ENCODE measurements around the gene FBXL20.
"Not testable (repeated sequence)": the region's sequence is repeated elsewhere in the genome, so short reads cannot be mapped to it uniquely, and the experiment has no call there.

The FBXL20 gene

GRCh38 chr17:39401412-39402243 is at the start of gene FBXL20:
FBXL20 (minus strand) TSS chr17:39401626; CDS start chr17:39401402, 224 bp downstream.
- H3K4me3 Mint-ChIP-seq: peak within 1 kb of the TSS; percentile 98 to 100 (median 99)
- no peak for TF ChIP-seq CTCF (IDR thresholded peaks at IDR 0.05; ENCODE audit: unreplicated experiment in 3 of 3)
- peak within 1 kb of the TSS; percentile 74 to 96 (median 96) for H3K27ac Mint-ChIP-seq
- H3K36me3 Mint-ChIP-seq (ENCODE audit: low read depth): peaks cover 10% of the 10 kb centered on the region
- no peaks in the 10 kb centered on the region for H3K9me3 Mint-ChIP-seq
- H3K27me3 Mint-ChIP-seq (ENCODE audit: low read depth): no peaks in the 10 kb centered on the region
- peaks cover 10% of the 10 kb centered on the region for H3K4me1 Mint-ChIP-seq

- no peak for TF ChIP-seq CTCF (IDR thresholded peaks at IDR 0.05; ENCODE audit: unreplicated experiment in 3 of 3)
- Mint-ChIP-seq H3K36me3 (ENCODE audit: low read depth) (peaks cover 19% of the 10 kb centered on the region), H3K4me1 (peaks cover 13% of the 10 kb centered on the region), H3K27me3 (ENCODE audit: low read depth) (no peaks in the 10 kb centered on the region), H3K4me3 (peak within 1 kb of the TSS; percentile 98 to 100 (median 99)), H3K27ac (peak within 1 kb of the TSS; percentile 96 to 100 (median 99)), H3K9me3 (no peaks in the 10 kb centered on the region)
Measured at GRCh38 chr17:39450847-39451581, 49.6 kb upstream of the FBXL20 start, which contains the start of gene MED1. MED1 (minus strand) TSS chr17:39451263; CDS start chr17:39451062, 201 bp downstream.

GRCh38 chr17:39450051-39450450 is 48.6 kb upstream of the FBXL20 start:
- H3K4me3 Mint-ChIP-seq: peak overlapping the region; percentile 98 to 100 (median 99)
- H3K4me1 Mint-ChIP-seq: peaks cover 13% of the 10 kb centered on the region
- H3K9me3 Mint-ChIP-seq: no peaks in the 10 kb centered on the region
- H3K36me3 Mint-ChIP-seq (ENCODE audit: low read depth): peaks cover 23% of the 10 kb centered on the region
- peak overlapping the region in 1 of 3 experiments; percentile 99 for H3K27ac Mint-ChIP-seq
- H3K27me3 Mint-ChIP-seq (ENCODE audit: low read depth): no peaks in the 10 kb centered on the region
- no peak for TF ChIP-seq CTCF (IDR thresholded peaks at IDR 0.05; ENCODE audit: unreplicated experiment in 3 of 3)

GRCh38 chr17:39447561-39447960 is 46.1 kb upstream of the FBXL20 start:
- H3K36me3 Mint-ChIP-seq (ENCODE audit: low read depth): peaks cover 40% of the 10 kb centered on the region
- H3K9me3 Mint-ChIP-seq: no peaks in the 10 kb centered on the region
- H3K4me1 Mint-ChIP-seq: peaks cover 13% of the 10 kb centered on the region
- peak overlapping the region in 2 of 3 experiments; percentile 22 to 82 for H3K4me3 Mint-ChIP-seq
- no peak for TF ChIP-seq CTCF (IDR thresholded peaks at IDR 0.05; ENCODE audit: unreplicated experiment in 3 of 3)
- H3K27ac Mint-ChIP-seq: no peak overlapping the region
- H3K27me3 Mint-ChIP-seq (ENCODE audit: low read depth): no peaks in the 10 kb centered on the region

GRCh38 chr17:39443326-39443725 is 41.9 kb upstream of the FBXL20 start:
- no peak for TF ChIP-seq CTCF (IDR thresholded peaks at IDR 0.05; ENCODE audit: unreplicated experiment in 3 of 3)
- Mint-ChIP-seq H3K36me3 (ENCODE audit: low read depth) (peaks cover 67% of the 10 kb centered on the region), H3K27ac (no peak overlapping the region), H3K4me1 (no peaks in the 10 kb centered on the region), H3K27me3 (ENCODE audit: low read depth) (no peaks in the 10 kb centered on the region), H3K4me3 (no peak overlapping the region), H3K9me3 (no peaks in the 10 kb centered on the region)

- not testable (repeated sequence) for H3K27me3 Mint-ChIP-seq (ENCODE audit: low read depth)
Measured at GRCh38 chr17:39439868-39440267, 38.4 kb upstream of the FBXL20 start.

More at GRCh38 chr17:39439868-39440267, 38.4 kb upstream of the FBXL20 start:
- H3K27ac Mint-ChIP-seq, H3K4me1 Mint-ChIP-seq, H3K4me3 Mint-ChIP-seq, H3K9me3 Mint-ChIP-seq: not testable (repeated sequence)
- peaks cover 67% of the 10 kb centered on the region for H3K36me3 Mint-ChIP-seq (ENCODE audit: low read depth)
